HG03558 (cell line): ENCODE results near the gene SHANK3.

ENCODE experiments used
- ATAC-seq: cut with Tn5 transposase; IDR thresholded peaks from one replicate; pipeline ENCODE4 v1.9.1; 2021; ENCODE audit warnings: moderate number of reproducible peaks; ENCODE audit not compliant: unreplicated experiment; ENCODE audit errors: extremely low read depth

Gene SHANK3

GRCh38 chr22:50677493-50678217 is 5.0 kb downstream of the SHANK3 start:
- ATAC-seq = no peak

- ATAC-seq = no peak
Observed at GRCh38 chr22:50678218-50678650, 5.6 kb downstream of the SHANK3 start.

- no peak for ATAC-seq
Observed at GRCh38 chr22:50678651-50679521, 6.3 kb downstream of the SHANK3 start.

GRCh38 chr22:50683086-50683993 is 10.7 kb downstream of the SHANK3 start:
- no peak for ATAC-seq

GRCh38 chr22:50683994-50684371 is 11.4 kb downstream of the SHANK3 start:
- ATAC-seq = no peak

GRCh38 chr22:50684501-50684900 is 11.9 kb downstream of the SHANK3 start:
- ATAC-seq = no peak

GRCh38 chr22:50684986-50685385 is 12.4 kb downstream of the SHANK3 start:
- ATAC-seq = no peak

GRCh38 chr22:50686794-50687193 is 14.2 kb downstream of the SHANK3 start:
- no peak for ATAC-seq

GRCh38 chr22:50687829-50688228 is 15.2 kb downstream of the SHANK3 start:
- no peak for ATAC-seq

GRCh38 chr22:50688448-50688847 is 15.8 kb downstream of the SHANK3 start:
- no peak for ATAC-seq

- no peak for ATAC-seq
Observed at GRCh38 chr22:50691521-50691920, 18.9 kb downstream of the SHANK3 start.

- no peak for ATAC-seq
Observed at GRCh38 chr22:50693462-50693861, 20.8 kb downstream of the SHANK3 start.

- no peak for ATAC-seq
Observed at GRCh38 chr22:50694099-50694605, 21.5 kb downstream of the SHANK3 start.

GRCh38 chr22:50694766-50695420 is 22.3 kb downstream of the SHANK3 start:
- no peak for ATAC-seq

- ATAC-seq = no peak
Observed at GRCh38 chr22:50695421-50696250, 23.0 kb downstream of the SHANK3 start.

GRCh38 chr22:50696251-50696798 is 23.7 kb downstream of the SHANK3 start:
- ATAC-seq = no peak

GRCh38 chr22:50696799-50697561 is 24.4 kb downstream of the SHANK3 start:
- ATAC-seq = no peak
